GM21447 (cell line): ENCODE measurements around the gene C17orf100.

Source experiments
- ATAC-seq: cut with Tn5 transposase; IDR thresholded peaks from one replicate; pipeline ENCODE4 v1.9.1; 2021; ENCODE audit not compliant: unreplicated experiment

Gene C17orf100

GRCh38 chr17:6651354-6651918, at the start of gene C17orf100, which contains the start of gene MED31:
C17orf100 (plus strand) TSS chr17:6651762; CDS start chr17:6651914, 152 bp downstream.
MED31 (minus strand) TSS chr17:6651605; CDS start chr17:6651528, 77 bp downstream.
- peak; percentile 90 for ATAC-seq

- ATAC-seq, result no peak
Measured at GRCh38 chr17:6602141-6602540, 49.4 kb upstream of the C17orf100 start.

- no peak for ATAC-seq
Measured at GRCh38 chr17:6603744-6604325, 47.7 kb upstream of the C17orf100 start.

GRCh38 chr17:6605142-6605541, 46.4 kb upstream of the C17orf100 start:
- no peak for ATAC-seq

- no peak for ATAC-seq
Measured at GRCh38 chr17:6608321-6608720, 43.2 kb upstream of the C17orf100 start.

- no peak for ATAC-seq
Measured at GRCh38 chr17:6610011-6610410, 41.6 kb upstream of the C17orf100 start.

- ATAC-seq, result no peak
Measured at GRCh38 chr17:6611231-6611630, 40.3 kb upstream of the C17orf100 start.

GRCh38 chr17:6623941-6624340, 27.6 kb upstream of the C17orf100 start:
- ATAC-seq, result no peak

GRCh38 chr17:6626616-6627015, 24.9 kb upstream of the C17orf100 start:
- no peak for ATAC-seq

GRCh38 chr17:6627019-6627418, 24.5 kb upstream of the C17orf100 start:
- ATAC-seq, result no peak

GRCh38 chr17:6630390-6630789, 21.2 kb upstream of the C17orf100 start:
- ATAC-seq, result no peak

- no peak for ATAC-seq
Measured at GRCh38 chr17:6632530-6632929, 19.0 kb upstream of the C17orf100 start.

GRCh38 chr17:6633263-6633662, 18.3 kb upstream of the C17orf100 start:
- ATAC-seq, result no peak

GRCh38 chr17:6636105-6636504, 15.5 kb upstream of the C17orf100 start:
- no peak for ATAC-seq

GRCh38 chr17:6636616-6637457, 14.7 kb upstream of the C17orf100 start:
- ATAC-seq, result no peak

- ATAC-seq, result no peak
Measured at GRCh38 chr17:6637458-6637840, 14.1 kb upstream of the C17orf100 start.

GRCh38 chr17:6638046-6638908, 13.3 kb upstream of the C17orf100 start:
- ATAC-seq, result no peak

GRCh38 chr17:6639014-6639585, 12.5 kb upstream of the C17orf100 start:
- ATAC-seq, result no peak

GRCh38 chr17:6639586-6640535, 11.7 kb upstream of the C17orf100 start:
- no peak for ATAC-seq
